LNCAP (cell line): ENCODE data around the gene CDH13.

Experiments
- CTCF ChIP-seq: fragments of 450-650 bp; IDR thresholded peaks from 2 replicates; pipeline ENCODE4 v1.5.1; 2017; ENCODE audit warnings: mild to moderate bottlenecking

Gene CDH13

GRCh38 chr16:83541231-83541630, 914.5 kb downstream of the CDH13 start:
- TF ChIP-seq CTCF: no peak

GRCh38 chr16:83542491-83542890, 915.7 kb downstream of the CDH13 start:
- no peak for TF ChIP-seq CTCF

GRCh38 chr16:83549316-83550182, 922.8 kb downstream of the CDH13 start:
- TF ChIP-seq CTCF: no peak

GRCh38 chr16:83550183-83550569, 923.4 kb downstream of the CDH13 start:
- TF ChIP-seq CTCF: no peak

GRCh38 chr16:83552228-83552627, 925.5 kb downstream of the CDH13 start:
- no peak for TF ChIP-seq CTCF

- no peak for TF ChIP-seq CTCF
Measured at GRCh38 chr16:83552930-83553329, 926.2 kb downstream of the CDH13 start.

GRCh38 chr16:83554096-83554495, 927.3 kb downstream of the CDH13 start:
- TF ChIP-seq CTCF: no peak

GRCh38 chr16:83554540-83554939, 927.8 kb downstream of the CDH13 start:
- TF ChIP-seq CTCF: no peak
